H1 (cell line): ENCODE data around the gene PPM1G. TPM values are rescaled to one million over a fixed set of nuclear protein-coding genes. Genes with fewer than 3 reads are reported as not detected.

ENCODE experiments used
- ATF2 ChIP-seq: IDR thresholded peaks from 2 replicates; pipeline ENCODE4 v1.6.1; 2012; ENCODE audit warnings: low read length, inconsistent platforms
- polyA plus RNA-seq, 7 experiments: library from polyadenylated mRNA; depleted of rRNA in 3 of 7; stranded (reverse) in 5 of 7; unstranded in 2 of 7; fragments of >200 nt in 5 of 7; fragments of 200-250 nt in 2 of 7; gene quantifications; 1 replicate in 5 of 7; 2 replicates in 1 of 7; 4 replicates in 1 of 7; pipeline versions ENCODE4 v1.2.1 to v1.2.3, GENCODE V29; 2011 to 2013; ENCODE audit warnings: missing spikeins in 2 of 7, mixed read lengths in 2 of 7
- total RNA-seq: library from RNA; stranded (reverse); fragmentation: NEBNext Ultra II Directional; extraction: Animal tissue kit (Norgen Biotek cat#: 25700); gene quantifications from 2 replicates; pipeline ENCODE4 v1.2.1, GENCODE V29; 2021

Gene PPM1G
- total and polyA plus RNA-seq, 2 of the 8 experiments (the other 6 are each of a cell fraction or from before 2014, with no cell fraction given): 73.3 to 203 TPM

- TF ChIP-seq ATF2: no peak
- TF ChIP-seq, all 59 proteins: peak for 0
These were observed 30.5 kb downstream of the PPM1G start (continued) for GRCh38 chr2:27378809-27379290.
